ENCODE results near the gene MOB3B. TPM values are rescaled to one million over a fixed set of nuclear protein-coding genes. Genes with fewer than 3 reads are reported as not detected.

MOB3B gene
- total RNA-seq, 2 donors from 2014 or later = 0.85 to 2.9 TPM

DNA sequence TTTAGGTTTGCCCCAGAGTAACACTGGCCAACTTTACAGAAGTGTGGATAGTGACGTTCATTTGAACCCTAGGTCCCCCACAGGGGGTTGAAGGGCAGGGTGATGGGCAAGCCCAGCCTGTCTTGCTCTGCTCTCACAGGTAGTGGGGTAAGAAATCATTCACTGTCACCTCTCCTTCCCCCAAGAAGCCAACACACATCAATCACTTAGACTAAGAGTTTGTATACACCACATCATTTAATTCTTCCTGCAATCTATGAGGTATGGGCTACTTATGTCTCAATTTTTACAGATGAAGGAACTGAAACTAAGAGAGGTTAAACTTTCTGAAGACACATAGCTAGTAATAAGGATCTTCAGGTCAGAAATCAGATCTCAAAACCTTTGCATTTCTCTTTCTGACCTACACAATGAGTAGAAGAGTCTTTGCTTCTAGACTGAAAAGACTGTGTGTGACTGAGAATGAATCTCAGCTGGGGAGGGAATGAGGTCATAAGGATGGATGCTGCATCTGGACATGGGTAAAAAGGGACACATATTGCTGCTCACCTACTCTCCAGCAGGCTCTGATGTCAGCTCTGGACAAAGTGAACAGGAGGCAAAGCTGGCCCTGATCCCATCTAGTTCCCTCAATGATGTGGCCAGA lies 151.7 kb downstream of the MOB3B start:
- TF ChIP-seq, protein P1, sequence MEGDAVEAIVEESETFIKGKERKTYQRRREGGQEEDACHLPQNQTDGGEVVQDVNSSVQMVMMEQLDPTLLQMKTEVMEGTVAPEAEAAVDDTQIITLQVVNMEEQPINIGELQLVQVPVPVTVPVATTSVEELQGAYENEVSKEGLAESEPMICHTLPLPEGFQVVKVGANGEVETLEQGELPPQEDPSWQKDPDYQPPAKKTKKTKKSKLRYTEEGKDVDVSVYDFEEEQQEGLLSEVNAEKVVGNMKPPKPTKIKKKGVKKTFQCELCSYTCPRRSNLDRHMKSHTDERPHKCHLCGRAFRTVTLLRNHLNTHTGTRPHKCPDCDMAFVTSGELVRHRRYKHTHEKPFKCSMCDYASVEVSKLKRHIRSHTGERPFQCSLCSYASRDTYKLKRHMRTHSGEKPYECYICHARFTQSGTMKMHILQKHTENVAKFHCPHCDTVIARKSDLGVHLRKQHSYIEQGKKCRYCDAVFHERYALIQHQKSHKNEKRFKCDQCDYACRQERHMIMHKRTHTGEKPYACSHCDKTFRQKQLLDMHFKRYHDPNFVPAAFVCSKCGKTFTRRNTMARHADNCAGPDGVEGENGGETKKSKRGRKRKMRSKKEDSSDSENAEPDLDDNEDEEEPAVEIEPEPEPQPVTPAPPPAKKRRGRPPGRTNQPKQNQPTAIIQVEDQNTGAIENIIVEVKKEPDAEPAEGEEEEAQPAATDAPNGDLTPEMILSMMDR (IDR thresholded peaks at IDR 0.05) = no peak
- H3K4me3 ChIP-seq = no peak overlapping the region
- H3K36me3 ChIP-seq = no peaks in the 10 kb centered on the region
- H3K9me3 ChIP-seq = no peaks in the 10 kb centered on the region
- H3K4me1 ChIP-seq = peaks cover 0 to 6% of the 10 kb centered on the region in 2 donors
- no peak overlapping the region for H3K27ac ChIP-seq
- no peak for DNase-seq (ENCODE audit: low spot score)
- no peaks in the 10 kb centered on the region for H3K27me3 ChIP-seq

DNA sequence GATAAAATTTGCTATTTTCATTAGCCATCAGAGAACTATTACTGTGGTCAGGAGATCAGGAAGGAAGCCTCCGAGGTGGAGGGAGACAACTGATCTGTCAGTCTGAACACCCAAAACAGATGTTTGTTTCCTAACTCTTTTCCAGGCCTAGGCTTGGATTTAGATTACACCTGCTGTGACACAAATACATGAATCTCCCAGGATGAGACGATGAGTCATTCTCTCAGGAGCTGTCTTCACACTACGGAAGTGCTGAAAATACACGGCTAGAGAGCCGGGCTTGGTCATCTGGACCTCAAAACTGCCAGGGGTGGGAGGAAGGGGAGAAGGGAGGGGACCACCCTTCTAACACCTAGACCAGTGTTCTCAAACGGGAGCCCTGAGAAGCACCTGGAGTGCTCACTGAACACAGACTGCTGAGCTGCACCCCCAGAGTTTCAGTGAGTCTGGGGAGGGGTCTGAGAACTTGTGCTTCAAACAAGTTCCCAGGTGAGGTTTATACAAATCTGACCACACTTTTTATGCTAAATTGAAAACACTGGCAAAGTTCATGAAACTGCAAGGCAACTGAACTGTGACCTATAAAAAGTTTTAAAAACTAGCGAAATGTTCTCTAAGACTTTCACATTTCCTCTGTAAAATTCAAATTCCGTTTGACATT lies 152.3 kb downstream of the MOB3B start:
- no peak overlapping the region for H3K27ac ChIP-seq
- peaks cover 0 to 6% of the 10 kb centered on the region in 2 donors for H3K4me1 ChIP-seq
- H3K36me3 ChIP-seq = no peaks in the 10 kb centered on the region
- H3K4me3 ChIP-seq = no peak overlapping the region
- H3K27me3 ChIP-seq = no peaks in the 10 kb centered on the region
- TF ChIP-seq, protein P1 (IDR thresholded peaks at IDR 0.05) = no peak
- H3K9me3 ChIP-seq = no peaks in the 10 kb centered on the region
- no peak for DNase-seq (ENCODE audit: low spot score)

DNA sequence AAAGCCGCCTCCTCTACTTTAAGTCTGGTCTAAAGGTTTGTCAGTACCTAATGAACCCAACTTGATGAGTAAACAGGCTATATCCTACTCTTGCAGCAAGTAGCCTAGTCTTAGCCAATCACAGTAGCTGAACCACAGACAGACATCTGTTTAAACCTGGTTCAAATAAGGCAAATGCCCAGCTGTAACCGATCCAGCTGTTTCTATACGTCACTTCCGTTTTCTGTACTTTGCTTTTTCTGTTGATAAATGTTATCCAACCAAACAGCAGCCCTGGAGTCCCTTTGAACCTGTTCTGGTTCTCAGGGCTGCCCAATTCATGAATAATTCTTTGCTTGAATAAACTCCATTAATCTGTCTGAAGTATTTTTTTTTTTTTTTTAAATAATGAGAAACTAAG lies 155.8 kb downstream of the MOB3B start:
- Histone ChIP-seq H3K27me3 (no peaks in the 10 kb centered on the region), H3K4me1 (peaks cover 0 to 6% of the 10 kb centered on the region in 2 donors), H3K36me3 (no peaks in the 10 kb centered on the region), H3K4me3 (no peak overlapping the region), H3K9me3 (no peaks in the 10 kb centered on the region), H3K27ac (no peak overlapping the region)
- DNase-seq (ENCODE audit: low spot score) = no peak
- TF ChIP-seq, protein P1 (IDR thresholded peaks at IDR 0.05) = no peak

DNA sequence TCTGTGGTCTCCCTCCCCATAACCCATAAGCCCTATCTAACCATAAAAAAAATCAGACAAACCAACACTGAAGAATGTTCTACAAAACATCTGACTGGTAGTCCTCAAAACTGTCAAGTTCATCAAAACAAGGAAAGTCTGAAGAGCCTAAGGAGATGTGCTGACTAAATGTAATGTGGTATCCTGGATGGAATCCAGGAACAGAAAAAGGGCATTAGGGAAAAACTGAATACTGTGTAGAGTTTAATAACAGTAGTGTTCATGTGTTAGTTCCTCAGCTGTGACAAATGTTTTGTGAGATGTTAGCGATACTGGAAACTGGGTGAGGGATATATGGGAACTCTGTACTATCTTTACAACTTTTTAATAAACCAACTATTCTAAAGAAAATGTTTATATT lies 157.0 kb downstream of the MOB3B start:
- no peak for DNase-seq (ENCODE audit: low spot score)
- H3K4me1 ChIP-seq = peaks cover 0 to 9% of the 10 kb centered on the region in 2 donors
- TF ChIP-seq, protein P1 (IDR thresholded peaks at IDR 0.05) = no peak
- no peak overlapping the region for H3K4me3 ChIP-seq
- H3K27me3 ChIP-seq = no peaks in the 10 kb centered on the region
- no peaks in the 10 kb centered on the region for H3K9me3 ChIP-seq
- H3K36me3 ChIP-seq = no peaks in the 10 kb centered on the region
- H3K27ac ChIP-seq = no peak overlapping the region

DNA sequence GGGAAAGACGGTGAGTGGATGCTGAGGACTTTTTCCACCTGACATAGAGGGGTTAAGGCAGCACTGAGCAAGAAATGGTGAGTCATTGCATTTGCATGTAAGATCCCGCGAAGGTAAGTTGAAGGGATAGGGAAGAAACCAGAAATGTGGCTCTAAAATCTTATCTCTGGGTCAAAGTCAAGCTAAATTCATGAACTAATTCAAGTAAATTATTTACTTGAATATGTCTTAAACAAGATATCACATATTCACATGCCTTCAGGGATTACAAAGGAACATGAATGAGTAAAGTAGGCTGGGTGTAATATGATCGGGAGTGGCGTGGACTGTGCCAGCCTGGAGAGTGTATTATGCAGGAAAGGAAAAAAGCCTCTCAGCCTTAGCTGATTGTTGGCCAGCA lies 158.2 kb downstream of the MOB3B start:
- H3K4me1 ChIP-seq = peaks cover 0 to 12% of the 10 kb centered on the region in 2 donors
- H3K27me3 ChIP-seq = no peaks in the 10 kb centered on the region
- H3K36me3 ChIP-seq = no peaks in the 10 kb centered on the region
- no peaks in the 10 kb centered on the region for H3K9me3 ChIP-seq
- no peak overlapping the region for H3K4me3 ChIP-seq
- H3K27ac ChIP-seq = no peak overlapping the region
- no peak for DNase-seq (ENCODE audit: low spot score)
- TF ChIP-seq, protein P1 (IDR thresholded peaks at IDR 0.05) = no peak

Data from right atrium auricular region (tissue), 2 donors.